K562 (cell line): ENCODE data around the gene HCAR2. TPM values are rescaled to one million over a fixed set of nuclear protein-coding genes. Genes with fewer than 3 reads are reported as not detected.

Experiments
- ATAC-seq: fragments of 200-7000 bp; cut with Tn5 transposase; 3 replicates; pipeline ENCODE4 v1.9.1; 2020; ENCODE audit warnings: moderate library complexity
- BruUV-seq: library from RNA; stranded (reverse); fragments of 400-500 nt; replicated peaks from 2 replicates; lab custom pipeline; 2021; lab: Mats Ljungman, UMichigan
- CTCF ChIA-PET: fragments of 300-600 bp; formaldehyde crosslinking; extraction: SDS; loops from one replicate; lab custom pipeline; 2021; ENCODE audit warnings: low intra/inter-chr PET ratio; lab: Yijun Ruan, JAX
- POLR2A ChIA-PET: fragments of 300-600, 350-650 bp; sonication (Branson Sonifier 250); formaldehyde crosslinking; extraction: SDS; loops from one replicate; lab custom pipeline; 2021; ENCODE audit warnings: antibody characterized with exemption, inconsistent platforms; lab: Yijun Ruan, JAX
- DNase-seq, 4 experiments: peaks; one replicate each; pipeline versions ENCODE4 v3.0.0 to v3.0.0-alpha.2; 2011 to 2018; ENCODE audit warnings: low spot score in 3 of 4, mixed read lengths in 3 of 4; ENCODE audit errors: extremely low read depth in 1 of 4
- FAIRE-seq: peaks from 2 replicates; lab custom pipeline; 2011; peaks lifted over from hg19 to GRCh38; lab: Jason Lieb, UNC
- H2AFZ ChIP-seq: 2 replicates; pipeline ENCODE4 v1.6.0; 2011; ENCODE audit warnings: low read depth, low read length, control low read depth, inconsistent platforms
- H3K27ac ChIP-seq: fragments of 200-600 bp; 3 replicates; pipeline ENCODE4 v1.8.0; 2011; ENCODE audit warnings: low read depth, mild to moderate bottlenecking, control low read depth, inconsistent platforms, low read length, moderate library complexity, mixed read lengths; ENCODE audit errors: extremely low read depth
- H3K27me3 ChIP-seq, 2 experiments: fragments of 300-600 bp in 1 of 2; 2 replicates in 1 of 2; 3 replicates in 1 of 2; pipeline versions ENCODE4 v1.6.0 to v1.8.0; 2011; ENCODE audit warnings: inconsistent platforms in 2 of 2, low read length in 2 of 2, mild to moderate bottlenecking in 1 of 2, mixed read lengths in 1 of 2, moderate library complexity in 1 of 2; ENCODE audit not compliant: control insufficient read depth in 2 of 2, insufficient read depth in 2 of 2
- H3K36me3 ChIP-seq: fragments of 300-600 bp; 3 replicates; pipeline ENCODE4 v1.8.0; 2011; ENCODE audit warnings: mild to moderate bottlenecking, low read length, inconsistent platforms; ENCODE audit not compliant: control insufficient read depth, insufficient read depth
- H3K4me1 ChIP-seq, 2 experiments: fragments of 200-600 bp in 1 of 2; replicated peaks in 1 of 2; 2 replicates in 1 of 2; 3 replicates in 1 of 2; pipeline versions ENCODE4 v1.5.1 to v1.8.0; 2011; ENCODE audit warnings: inconsistent platforms in 2 of 2, low read length in 2 of 2, mild to moderate bottlenecking in 1 of 2, mixed read lengths in 1 of 2, moderate library complexity in 1 of 2; ENCODE audit not compliant: control insufficient read depth in 2 of 2, insufficient read depth in 2 of 2
- H3K4me2 ChIP-seq: 2 replicates; pipeline ENCODE4 v1.6.1; 2011; ENCODE audit warnings: low read length, control low read depth, inconsistent platforms, mixed read lengths; ENCODE audit not compliant: insufficient read depth
- H3K4me3 ChIP-seq: fragments of 200-600 bp; sonication (generic), shearing (Covaris generic); 2 replicates; pipeline ENCODE4 v1.5.1; 2016; ENCODE audit warnings: control low read depth, inconsistent platforms
- H3K79me2 ChIP-seq: fragments of 200-600 bp; 3 replicates; pipeline ENCODE4 v1.8.0; 2011; ENCODE audit warnings: low read length, inconsistent platforms; ENCODE audit not compliant: control insufficient read depth, insufficient read depth
- H3K9ac ChIP-seq, 2 experiments: 2 replicates each; pipeline versions ENCODE4 v1.6.0 to v1.6.1; 2011; ENCODE audit warnings: low read depth in 2 of 2, low read length in 2 of 2, control low read depth in 1 of 2, inconsistent platforms in 1 of 2, mild to moderate bottlenecking in 1 of 2, mixed read lengths in 1 of 2; ENCODE audit not compliant: insufficient read depth in 1 of 2
- H3K9me1 ChIP-seq: one replicate; pipeline ENCODE4 v1.6.0; 2011; ENCODE audit warnings: inconsistent platforms, mild to moderate bottlenecking, low read length, moderate library complexity; ENCODE audit not compliant: control insufficient read depth, insufficient read depth
- H3K9me3 ChIP-seq: replicated peaks from 2 replicates; pipeline ENCODE4 v1.5.1; 2011; ENCODE audit warnings: low read depth, low read length, inconsistent platforms; ENCODE audit not compliant: control insufficient read depth, insufficient read depth
- H4K20me1 ChIP-seq: replicated peaks from 2 replicates; pipeline ENCODE4 v1.6.1; 2011; ENCODE audit warnings: low read length, inconsistent platforms, mixed read lengths; ENCODE audit not compliant: control insufficient read depth, insufficient read depth
- BHLHE40 ChIP-seq: IDR thresholded peaks from 2 replicates; pipeline ENCODE4 v1.6.1; 2011; ENCODE audit warnings: low read length, improper control_type of control experiment
- CEBPG ChIP-seq, 3 experiments: fragments of 200-800 bp in 1 of 3; sonication (Bioruptor generic) in 1 of 3; sonication (generic) in 1 of 3; formaldehyde crosslinking in 1 of 3; IDR thresholded peaks in 2 of 3; conservative IDR thresholded peaks in 1 of 3; 2 replicates each; pipeline versions ENCODE4 v1.6.1 to v1.8.0; 2016 to 2022; ENCODE audit warnings: missing compliant biosample characterization in 2 of 3, missing genetic modification characterization in 2 of 3, mild to moderate bottlenecking in 1 of 3, missing genetic modification reagents in 1 of 3
- EZH2 ChIP-seq: IDR thresholded peaks from 2 replicates; pipeline ENCODE4 v1.6.1; 2012; ENCODE audit warnings: low read depth, mild to moderate bottlenecking, inconsistent platforms, low read length, borderline replicate concordance
- NR4A1 ChIP-seq, 2 experiments: fragments of 250-450 bp in 1 of 2; fragments of 450-650 bp in 1 of 2; sonication (Bioruptor Pico) in 1 of 2; IDR thresholded peaks; 2 replicates each; pipeline versions ENCODE4 v1.4.0 to v1.6.1; 2016 to 2020; ENCODE audit warnings: mild to moderate bottlenecking in 2 of 2, missing compliant biosample characterization in 1 of 2, missing genetic modification characterization in 1 of 2, moderate library complexity in 1 of 2
- STAT5A ChIP-seq: IDR thresholded peaks from 2 replicates; pipeline ENCODE4 v1.6.1; 2012; ENCODE audit warnings: low read length, inconsistent platforms, borderline replicate concordance
- TAF15 ChIP-seq: fragments of 200-400 bp; formaldehyde crosslinking; IDR thresholded peaks from 2 replicates; pipeline ENCODE4 v1.6.1; 2017; ENCODE audit warnings: mild to moderate bottlenecking, low read depth, low read length, moderate library complexity
- TEAD2 ChIP-seq: fragments of 450-650 bp; IDR thresholded peaks from 2 replicates; pipeline ENCODE4 v1.6.1; 2016; ENCODE audit warnings: missing genetic modification characterization, control low read depth, missing compliant biosample characterization
- THRAP3 ChIP-seq: fragments of 450-650 bp; IDR thresholded peaks from 2 replicates; pipeline ENCODE4 v1.6.1; 2016; ENCODE audit warnings: mild to moderate bottlenecking, inconsistent platforms, borderline replicate concordance
- WHSC1 ChIP-seq: IDR thresholded peaks from one replicate; pipeline ENCODE4 v1.6.1; 2012; ENCODE audit warnings: low read length, control low read depth, inconsistent platforms
- WGBS: fragments of 100-300 bp; shearing (Covaris generic); methylation state at CpG from one replicate; pipeline ENCODE4 v1.1.6; 2016; ENCODE audit warnings: low coverage, mixed read lengths; ENCODE audit not compliant: insufficient coverage; ENCODE audit errors: missing lambda C conversion rate; 5-methylcytosine and 5-hydroxymethylcytosine counted together
- in situ Hi-C: fragments of 300-500 bp; cut with MboI; formaldehyde crosslinking; loops from 4 replicates; pipeline ENCODE4 v1.15.0; 2018; ENCODE audit warnings: inconsistent platforms, mixed read lengths
- intact Hi-C: fragments of 100-400 bp; cut with micrococcal nuclease; formaldehyde crosslinking; loops from 2 replicates; pipeline ENCODE4 v1.14.2; 2022
- polyA plus RNA-seq, 8 experiments: library from polyadenylated mRNA; depleted of rRNA in 4 of 8; stranded (reverse) in 5 of 8; unstranded in 3 of 8; fragments of >200 nt; fragmentation: Nextera tagmentation in 2 of 8; fragmentation: Illumina TruSeq in 1 of 8; extraction: Ambion mirVana in 2 of 8; extraction: Trizol in 1 of 8; gene quantifications; 2 replicates each; pipeline versions ENCODE4 v1.2.1 to v1.2.3, GENCODE V29; 2011 to 2014; ENCODE audit warnings: inconsistent platforms in 1 of 8, missing spikeins in 1 of 8
- total RNA-seq, 7 experiments: library from RNA; depleted of rRNA in 6 of 7; stranded (reverse); fragments of >200 nt in 6 of 7; fragmentation: Illumina TruSeq in 2 of 7; extraction: Trizol in 2 of 7; gene quantifications; 2 replicates each; pipeline versions ENCODE4 v1.2.1 to v1.2.3, GENCODE V29; 2011 to 2021; ENCODE audit warnings: low replicate concordance in 1 of 7
- TF ChIP-seq, protein P1 (sequence below): fragments of 250-450 bp; sonication (Bioruptor Pico); IDR thresholded peaks from 2 replicates; pipeline ENCODE4 v1.9.0; 2021; ENCODE audit warnings: mild to moderate bottlenecking, inconsistent platforms

The HCAR2 gene
- total and polyA plus RNA-seq, 9 of the 15 experiments (the other 6 are each of a cell fraction or from before 2014, with no cell fraction given), result not detected

DNA sequence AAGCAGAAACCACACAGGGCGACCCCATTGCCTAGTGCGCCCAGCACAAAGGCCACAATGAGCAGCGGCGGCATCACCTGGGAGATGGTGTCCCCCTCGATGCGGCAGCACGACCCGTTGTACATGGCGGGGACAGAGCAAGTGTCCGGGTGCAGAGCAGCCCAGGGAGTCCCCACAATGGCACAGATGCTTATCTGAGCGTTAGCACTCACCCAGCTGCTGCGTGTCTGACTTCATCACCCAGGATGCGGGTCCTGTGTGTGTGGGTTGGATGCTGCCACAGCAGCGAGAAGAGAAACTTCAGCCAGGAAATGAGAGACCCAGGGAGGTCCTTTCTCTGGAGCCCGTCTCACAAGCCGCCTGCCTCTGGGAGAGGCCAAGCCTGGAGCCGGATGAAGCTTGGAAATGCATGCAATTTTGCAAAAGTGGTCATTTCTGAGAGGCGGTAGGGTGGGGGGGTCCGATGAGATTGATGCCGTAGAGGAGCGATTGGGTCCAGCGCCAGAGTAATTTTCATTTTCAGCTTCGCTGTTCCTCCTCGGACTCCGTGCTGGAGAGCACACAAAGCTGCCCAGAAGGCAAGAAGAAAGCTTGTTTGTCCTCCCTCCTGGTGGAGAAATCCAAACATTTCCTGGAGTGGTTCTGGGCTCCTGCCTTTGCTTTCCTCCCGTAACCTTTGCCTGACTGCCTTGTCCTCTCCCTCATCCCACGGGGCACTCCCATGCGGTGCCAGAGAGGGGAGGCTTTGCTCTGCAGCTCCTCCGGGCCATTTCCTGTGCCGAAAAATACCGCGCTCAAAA is 27.3 kb upstream of the HCAR2 start, which contains the start of gene HCAR1:
HCAR1 (minus strand) TSS at position 630 of the 800 bp plus-strand sequence; CDS start at position 125, 505 bp downstream.
- H3K9me3 ChIP-seq, result no peaks in the 10 kb centered on the region
- TF ChIP-seq TEAD2 (tag) (no peak), EZH2 (peak; percentile 8; the same call in 1 of the 2 replicates)
- no peaks in the 10 kb centered on the region for H3K36me3 ChIP-seq
- no peak within 1 kb of the TSS for H3K4me2 ChIP-seq
- ChIA-PET POLR2A (no interaction called here), CTCF (no interaction called here)
- H3K27me3 ChIP-seq, result peaks cover 29 to 44% of the 10 kb centered on the region in 2 experiments
- ATAC-seq (peak; percentile 16; the same call in 1 of the 3 replicates), DNase-seq (no peak), FAIRE-seq (no peak)
- no TSS peak for BruUV-seq
- H3K27ac ChIP-seq, result no peak within 1 kb of the TSS
- no peaks in the 10 kb centered on the region for H3K9me1 ChIP-seq
- no peak within 1 kb of the TSS for H3K4me3 ChIP-seq
- H4K20me1 ChIP-seq, result peaks cover 3% of the 10 kb centered on the region; the same call in 1 of the 2 replicates
- intact Hi-C loops, result no loop called here
- H3K4me1 ChIP-seq, result peaks cover 8 to 9% of the 10 kb centered on the region in 2 experiments; a peak in 3 of 5 replicates
- in situ Hi-C loops, result no loop called here
- 35% methylated on average over 31 of the region's 32 CpGs for WGBS
- no peak within 1 kb of the TSS for H2AFZ ChIP-seq
- H3K79me2 ChIP-seq, result no peaks in the 10 kb centered on the region
- H3K9ac ChIP-seq, result peak within 1 kb of the TSS in 1 of 2 experiments; percentile 62; a peak in 2 of 4 replicates

DNA sequence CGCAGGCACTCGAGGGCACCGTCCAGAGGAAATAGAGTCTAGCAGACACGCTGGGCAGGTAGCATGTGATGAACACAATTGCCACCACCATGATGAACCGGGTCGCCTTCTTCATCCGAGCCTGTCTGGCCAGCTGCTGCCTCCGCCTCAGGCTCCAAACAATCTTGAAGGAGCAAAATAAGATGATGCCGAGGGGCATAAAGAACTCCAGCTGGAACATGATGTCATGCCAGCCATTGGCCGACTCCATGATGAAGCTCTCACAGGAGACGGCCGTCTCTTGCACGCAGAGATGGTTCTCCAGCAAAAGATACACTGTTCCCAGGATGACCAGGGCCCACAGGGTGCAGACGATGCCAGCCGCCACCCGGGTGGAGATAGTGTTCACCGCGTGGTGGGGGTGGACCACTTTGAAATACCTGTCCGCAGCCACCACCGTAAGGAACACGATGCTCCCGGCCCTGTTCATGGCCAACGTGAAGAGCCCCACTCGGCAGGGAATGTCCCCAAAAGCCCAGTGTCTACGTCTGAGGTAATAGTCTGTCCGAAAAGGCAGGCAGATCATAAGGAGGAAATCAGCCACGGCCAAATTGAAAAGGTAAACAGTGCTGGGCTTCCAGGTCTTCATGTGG is 26.5 kb upstream of the HCAR2 start:
- no peaks in the 10 kb centered on the region for H3K36me3 ChIP-seq
- peak overlapping the region in 1 of 2 experiments; percentile 62; a peak in 2 of 4 replicates for H3K9ac ChIP-seq
- no peaks in the 10 kb centered on the region for H3K9me3 ChIP-seq
- no peak overlapping the region for H3K4me2 ChIP-seq
- in situ Hi-C loops, result no loop called here
- H4K20me1 ChIP-seq, result peaks cover 3% of the 10 kb centered on the region; the same call in 1 of the 2 replicates
- H3K4me3 ChIP-seq, result no peak overlapping the region
- intact Hi-C loops, result no loop called here
- DNase-seq (no peak), FAIRE-seq (no peak), ATAC-seq (no peak)
- no peaks in the 10 kb centered on the region for H3K79me2 ChIP-seq
- H2AFZ ChIP-seq, result no peak overlapping the region
- peaks cover 8 to 9% of the 10 kb centered on the region in 2 experiments; a peak in 3 of 5 replicates for H3K4me1 ChIP-seq
- CTCF ChIA-PET, result no interaction called here
- POLR2A ChIA-PET, result no interaction called here
- H3K27ac ChIP-seq, result no peak overlapping the region
- 21% methylated on average over 25 of the region's 27 CpGs for WGBS
- no peaks in the 10 kb centered on the region for H3K9me1 ChIP-seq
- no TSS peak for BruUV-seq
- H3K27me3 ChIP-seq, result peaks cover 29 to 44% of the 10 kb centered on the region in 2 experiments
- TF ChIP-seq STAT5A (no peak), WHSC1 (no peak), BHLHE40 (no peak), THRAP3 (no peak), CEBPG (CRISPR knock-in tag; IDR thresholded peaks at IDR 0.05) (no peak), CEBPG (tag; conservative IDR thresholded peaks at IDR 0.05 in 1 of 2, IDR thresholded peaks at IDR 0.05 in 1 of 2) (no peak), NR4A1 (CRISPR knock-in tag; IDR thresholded peaks at IDR 0.05) (no peak), NR4A1 (tag; IDR thresholded peaks at IDR 0.05) (no peak), TAF15 (no peak)
- TF ChIP-seq, protein P1, sequence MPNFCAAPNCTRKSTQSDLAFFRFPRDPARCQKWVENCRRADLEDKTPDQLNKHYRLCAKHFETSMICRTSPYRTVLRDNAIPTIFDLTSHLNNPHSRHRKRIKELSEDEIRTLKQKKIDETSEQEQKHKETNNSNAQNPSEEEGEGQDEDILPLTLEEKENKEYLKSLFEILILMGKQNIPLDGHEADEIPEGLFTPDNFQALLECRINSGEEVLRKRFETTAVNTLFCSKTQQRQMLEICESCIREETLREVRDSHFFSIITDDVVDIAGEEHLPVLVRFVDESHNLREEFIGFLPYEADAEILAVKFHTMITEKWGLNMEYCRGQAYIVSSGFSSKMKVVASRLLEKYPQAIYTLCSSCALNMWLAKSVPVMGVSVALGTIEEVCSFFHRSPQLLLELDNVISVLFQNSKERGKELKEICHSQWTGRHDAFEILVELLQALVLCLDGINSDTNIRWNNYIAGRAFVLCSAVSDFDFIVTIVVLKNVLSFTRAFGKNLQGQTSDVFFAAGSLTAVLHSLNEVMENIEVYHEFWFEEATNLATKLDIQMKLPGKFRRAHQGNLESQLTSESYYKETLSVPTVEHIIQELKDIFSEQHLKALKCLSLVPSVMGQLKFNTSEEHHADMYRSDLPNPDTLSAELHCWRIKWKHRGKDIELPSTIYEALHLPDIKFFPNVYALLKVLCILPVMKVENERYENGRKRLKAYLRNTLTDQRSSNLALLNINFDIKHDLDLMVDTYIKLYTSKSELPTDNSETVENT (CRISPR knock-in tag), result no peak
